IPS DF 6.9 (cell line): ENCODE results near the gene MTMR1.

Experiments
- DNase-seq: peaks from one replicate; pipeline ENCODE4 v3.0.0-alpha.2; 2013; ENCODE audit warnings: low read depth, low spot score
- H3K27ac ChIP-seq: one replicate; pipeline ENCODE4 v1.5.1; 2013; ENCODE audit warnings: low read length, control low read depth
- H3K27me3 ChIP-seq: 2 replicates; pipeline ENCODE4 v1.6.1; 2013; ENCODE audit warnings: mild to moderate bottlenecking, low read length; ENCODE audit not compliant: control insufficient read depth, insufficient read depth
- H3K36me3 ChIP-seq: 2 replicates; pipeline ENCODE4 v1.6.1; 2013; ENCODE audit warnings: low read length; ENCODE audit not compliant: control insufficient read depth, insufficient read depth
- H3K4me1 ChIP-seq: 2 replicates; pipeline ENCODE4 v1.6.1; 2013; ENCODE audit warnings: low read length; ENCODE audit not compliant: control insufficient read depth, insufficient read depth
- H3K4me3 ChIP-seq: 2 replicates; pipeline ENCODE4 v1.5.1; 2013; ENCODE audit warnings: mild to moderate bottlenecking, low read length
- H3K9me3 ChIP-seq: 2 replicates; pipeline ENCODE4 v1.6.1; 2013; ENCODE audit warnings: low read length, inconsistent platforms; ENCODE audit not compliant: control insufficient read depth, insufficient read depth
- WGBS: extraction: QIAGEN DNeasy Blood & Tissue Kit; methylation state at CpG from one replicate; pipeline ENCODE4 v1.1.7; 2013; ENCODE audit warnings: mixed read lengths, missing lambda C conversion rate; ENCODE audit not compliant: insufficient read length, insufficient coverage; 5-methylcytosine and 5-hydroxymethylcytosine counted together

Gene MTMR1

GRCh38 chrX:150777328-150777992 lies 84.3 kb downstream of the MTMR1 start:
- WGBS: no CpG with 5 or more reads among the region's 18 CpGs
- peaks cover 3% of the 10 kb centered on the region for H3K4me1 ChIP-seq
- no peaks in the 10 kb centered on the region for H3K9me3 ChIP-seq
- H3K4me3 ChIP-seq: no peak overlapping the region
- no peak for DNase-seq
- no peak overlapping the region for H3K27ac ChIP-seq
- no peaks in the 10 kb centered on the region for H3K27me3 ChIP-seq
- H3K36me3 ChIP-seq: no peaks in the 10 kb centered on the region; the same call in 1 of the 2 replicates

DNA sequence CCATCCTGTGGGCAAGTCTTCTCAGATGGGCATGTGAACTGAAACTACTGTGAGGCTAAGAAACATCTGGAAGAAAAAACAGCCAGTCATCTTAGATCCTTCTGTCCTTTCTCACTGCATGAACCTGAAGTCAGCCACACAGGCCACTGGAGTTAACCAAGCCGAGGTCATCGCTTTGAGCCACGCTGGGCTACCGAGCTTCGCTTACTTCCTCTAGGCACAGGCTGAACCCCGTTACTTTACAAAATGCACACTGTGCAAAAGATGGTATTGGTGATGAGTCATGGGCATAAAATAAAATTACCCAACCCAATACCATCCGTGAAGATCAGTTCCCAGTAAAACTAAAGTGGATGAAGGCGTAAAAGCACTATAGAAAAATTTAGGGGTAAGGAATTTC lies 86.2 kb downstream of the MTMR1 start:
- H3K9me3 ChIP-seq: no peaks in the 10 kb centered on the region
- no peak overlapping the region for H3K4me3 ChIP-seq
- no peak overlapping the region for H3K27ac ChIP-seq
- DNase-seq: no peak
- WGBS: no CpG with 5 or more reads among the region's 8 CpGs
- H3K4me1 ChIP-seq: peaks cover 3% of the 10 kb centered on the region
- H3K27me3 ChIP-seq: no peaks in the 10 kb centered on the region
- H3K36me3 ChIP-seq: no peaks in the 10 kb centered on the region; the same call in 1 of the 2 replicates

- Histone ChIP-seq H3K9me3 (no peaks in the 10 kb centered on the region), H3K36me3 (no peaks in the 10 kb centered on the region), H3K4me3 (no peak overlapping the region), H3K27ac (no peak overlapping the region), H3K4me1 (peaks cover 3% of the 10 kb centered on the region), H3K27me3 (no peaks in the 10 kb centered on the region)
- DNase-seq: no peak
- no CpG with 5 or more reads among the region's 10 CpGs for WGBS
Observed at GRCh38 chrX:150781677-150782076, 88.5 kb downstream of the MTMR1 start.

- Histone ChIP-seq H3K4me1 (no peaks in the 10 kb centered on the region), H3K27me3 (no peaks in the 10 kb centered on the region), H3K9me3 (no peaks in the 10 kb centered on the region), H3K4me3 (no peak overlapping the region), H3K36me3 (no peaks in the 10 kb centered on the region), H3K27ac (no peak overlapping the region)
- no CpG with 5 or more reads among the region's 1 CpG for WGBS
- DNase-seq: no peak
Observed at GRCh38 chrX:150790021-150790420, 96.8 kb downstream of the MTMR1 start.

DNA sequence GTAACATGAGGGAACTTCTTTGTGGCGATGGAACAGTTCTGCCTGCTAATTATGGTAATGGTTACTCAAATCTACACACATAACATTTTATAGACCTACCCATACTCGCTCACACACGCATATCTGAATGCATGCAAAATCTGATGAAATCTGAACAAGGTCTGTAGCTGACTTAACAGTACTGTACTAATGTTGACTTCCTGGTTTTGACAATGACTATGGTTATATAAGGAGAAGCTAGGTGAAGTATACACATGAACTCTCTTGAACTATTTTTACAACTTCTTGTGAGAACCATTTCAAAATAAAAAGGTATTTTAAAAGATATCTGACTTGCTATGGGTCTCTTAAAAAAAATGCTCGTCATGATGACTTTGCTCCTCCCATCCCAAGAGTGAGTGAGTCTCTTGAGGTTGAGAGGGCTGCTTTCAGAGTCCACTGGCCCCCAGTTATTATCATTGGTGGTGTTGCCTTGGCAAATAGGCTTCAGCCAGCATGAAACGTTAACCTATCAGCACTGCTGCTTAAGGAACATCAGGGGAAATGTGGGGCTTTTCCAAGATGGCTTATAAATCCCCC lies 99.8 kb downstream of the MTMR1 start:
- Histone ChIP-seq H3K9me3 (no peaks in the 10 kb centered on the region), H3K27me3 (no peaks in the 10 kb centered on the region), H3K36me3 (no peaks in the 10 kb centered on the region), H3K4me3 (no peak overlapping the region), H3K4me1 (no peaks in the 10 kb centered on the region), H3K27ac (no peak overlapping the region)
- DNase-seq: no peak
- WGBS: no CpG with 5 or more reads among the region's 5 CpGs

- no CpG with 5 or more reads among the region's 2 CpGs for WGBS
- DNase-seq: no peak
Observed at GRCh38 chrX:150805736-150806135, 112.5 kb downstream of the MTMR1 start.

GRCh38 chrX:150806827-150807226 lies 113.6 kb downstream of the MTMR1 start:
- H3K4me1 ChIP-seq: no peaks in the 10 kb centered on the region
- DNase-seq: no peak
- no peak overlapping the region for H3K27ac ChIP-seq
- no peaks in the 10 kb centered on the region for H3K27me3 ChIP-seq
- H3K9me3 ChIP-seq: no peaks in the 10 kb centered on the region
- no peaks in the 10 kb centered on the region for H3K36me3 ChIP-seq
- WGBS: no CpG with 5 or more reads among the region's 1 CpG
- H3K4me3 ChIP-seq: no peak overlapping the region

More at GRCh38 chrX:150805736-150806135, 112.5 kb downstream of the MTMR1 start:
- no peaks in the 10 kb centered on the region for H3K36me3 ChIP-seq
- no peak overlapping the region for H3K4me3 ChIP-seq
- H3K9me3 ChIP-seq: no peaks in the 10 kb centered on the region
- H3K27ac ChIP-seq: no peak overlapping the region
- no peaks in the 10 kb centered on the region for H3K4me1 ChIP-seq
- H3K27me3 ChIP-seq: no peaks in the 10 kb centered on the region

DNA sequence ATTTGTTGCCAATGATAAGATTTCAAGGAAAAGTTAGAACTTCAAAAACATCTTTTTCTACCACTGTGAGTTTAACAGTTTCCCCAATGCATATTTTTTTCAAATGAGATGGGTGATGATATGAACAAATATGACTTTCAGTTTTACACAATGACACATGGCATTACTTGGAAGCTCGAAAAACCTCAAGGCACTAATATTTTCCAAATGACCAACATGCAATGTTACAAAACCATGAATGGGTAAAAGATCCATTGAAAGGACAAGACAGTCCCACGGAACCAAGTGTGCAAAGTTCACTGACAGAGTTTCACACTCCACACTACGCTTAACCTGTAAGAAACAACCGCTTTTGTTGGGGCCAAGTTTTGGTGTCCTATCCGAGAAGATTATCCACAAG lies 120.7 kb downstream of the MTMR1 start:
- no peak for DNase-seq

More for the DNA sequence above, 120.7 kb downstream of the MTMR1 start:
- Histone ChIP-seq H3K27me3 (no peaks in the 10 kb centered on the region), H3K4me1 (no peaks in the 10 kb centered on the region), H3K27ac (no peak overlapping the region), H3K36me3 (no peaks in the 10 kb centered on the region), H3K4me3 (no peak overlapping the region), H3K9me3 (no peaks in the 10 kb centered on the region)
- WGBS: no CpG with 5 or more reads among the region's 5 CpGs
